ENCODE results near the gene LGALS9B. TPM values are rescaled to one million over a fixed set of nuclear protein-coding genes. Genes with fewer than 3 reads are reported as not detected.

LGALS9B gene
- not detected in 2 replicates for total RNA-seq

DNA sequence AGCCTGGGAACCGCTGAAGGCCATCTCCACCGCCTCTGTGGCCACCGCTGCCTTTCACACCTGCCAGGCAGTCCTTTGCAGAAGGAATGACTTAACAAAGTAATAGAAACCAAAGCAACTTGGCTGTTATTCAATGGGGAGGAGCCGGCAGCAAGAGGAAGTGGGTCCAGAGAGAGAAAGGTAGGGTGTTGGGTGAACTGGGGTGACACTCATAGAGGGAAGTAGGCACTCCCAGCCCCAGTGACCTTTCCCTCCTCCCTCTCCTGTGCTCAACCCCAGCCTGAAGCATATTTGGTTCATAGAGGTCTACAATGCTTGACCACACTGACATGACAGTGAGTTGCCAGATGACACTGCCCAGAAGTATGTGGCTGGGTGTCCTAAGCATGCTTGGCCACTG lies at the start of gene LGALS9B:
TSS of gene LGALS9B (minus strand) at position 93 of the 400 bp plus-strand sequence. CDS start at position 24, 69 bp downstream.

Small RNA genes lying within 50 kb of the gene (small RNA-seq; reads per million reads assigned to genes)
- not detected for gene YWHAEP3

Other genes with a start within 250 kb of the LGALS9B start
- gene CDRT15L2, start 112.2 kb upstream of the LGALS9B start, total RNA-seq: not detected in 2 replicates